Keratinocyte (primary cell): ENCODE data around the gene CTSZ. TPM values are rescaled to one million over a fixed set of nuclear protein-coding genes. Genes with fewer than 3 reads are reported as not detected.
A peak's percentile ranks its signal among the peaks of the same experiment; 100 is the strongest.
"Not testable (repeated sequence)": the region's sequence is repeated elsewhere in the genome, so short reads cannot be mapped to it uniquely, and the experiment has no call there.

Experiments used
- DNase-seq: peaks from one replicate; pipeline ENCODE4 v3.0.0-alpha.2; 2011; ENCODE audit warnings: low read depth, missing footprints, low spot score
- FAIRE-seq: peaks from 2 replicates; lab custom pipeline; 2011; peaks lifted over from hg19 to GRCh38; lab: Jason Lieb, UNC
- H2AFZ ChIP-seq: 2 replicates; pipeline ENCODE4 v1.6.0; 2012; ENCODE audit warnings: low read length, control low read depth, inconsistent platforms; ENCODE audit not compliant: control insufficient read depth
- H3K27ac ChIP-seq: 2 replicates; pipeline ENCODE4 v1.5.1; 2011; ENCODE audit warnings: low read length; ENCODE audit not compliant: control insufficient read depth, insufficient read depth
- H3K27me3 ChIP-seq: 3 replicates; pipeline ENCODE4 v1.6.0; 2011; ENCODE audit warnings: low read length; ENCODE audit not compliant: control insufficient read depth, insufficient read depth; ENCODE audit errors: extremely low read depth
- H3K36me3 ChIP-seq, 2 experiments: 2 replicates in 1 of 2; 3 replicates in 1 of 2; pipeline ENCODE4 v1.5.1; 2011; ENCODE audit warnings: low read length in 2 of 2, mild to moderate bottlenecking in 1 of 2; ENCODE audit not compliant: control insufficient read depth in 2 of 2, insufficient read depth in 2 of 2; ENCODE audit errors: extremely low read depth in 1 of 2
- H3K4me1 ChIP-seq: 3 replicates; pipeline ENCODE4 v1.5.1; 2011; ENCODE audit warnings: low read length; ENCODE audit not compliant: control insufficient read depth, insufficient read depth; ENCODE audit errors: extremely low read depth
- H3K4me2 ChIP-seq: 3 replicates; pipeline ENCODE4 v1.6.0; 2011; ENCODE audit warnings: low read depth, low read length; ENCODE audit not compliant: control insufficient read depth, insufficient read depth; ENCODE audit errors: extremely low read depth
- H3K4me3 ChIP-seq, 3 experiments: fragments of 200-600 bp in 1 of 3; sonication (generic) in 1 of 3; 2 replicates in 2 of 3; 3 replicates in 1 of 3; pipeline ENCODE4 v1.5.1; 2011 to 2016; ENCODE audit warnings: low read length in 3 of 3, mild to moderate bottlenecking in 3 of 3, control low read depth in 2 of 3, inconsistent platforms in 1 of 3, low read depth in 1 of 3, mixed read lengths in 1 of 3, mixed run types in 1 of 3, moderate library complexity in 1 of 3; ENCODE audit not compliant: control insufficient read depth in 2 of 3, insufficient read depth in 2 of 3; ENCODE audit errors: extremely low read depth in 1 of 3
- H3K79me2 ChIP-seq: 2 replicates; pipeline ENCODE4 v1.6.0; 2012; ENCODE audit warnings: low read length; ENCODE audit not compliant: control insufficient read depth, insufficient read depth
- H3K9ac ChIP-seq: 3 replicates; pipeline ENCODE4 v1.6.0; 2011; ENCODE audit warnings: low read length; ENCODE audit not compliant: control insufficient read depth, insufficient read depth; ENCODE audit errors: extremely low read depth
- H3K9me1 ChIP-seq: 3 replicates; pipeline ENCODE4 v1.6.0; 2011; ENCODE audit warnings: low read length; ENCODE audit not compliant: control insufficient read depth, insufficient read depth; ENCODE audit errors: extremely low read depth
- H3K9me3 ChIP-seq: 2 replicates; pipeline ENCODE4 v1.5.1; 2012; ENCODE audit warnings: low read depth, low read length; ENCODE audit not compliant: control insufficient read depth
- H4K20me1 ChIP-seq: 3 replicates; pipeline ENCODE4 v1.6.0; 2011; ENCODE audit warnings: low read length; ENCODE audit not compliant: control insufficient read depth, insufficient read depth; ENCODE audit errors: extremely low read depth
- EZH2 ChIP-seq: IDR thresholded peaks from one replicate; pipeline ENCODE4 v1.6.1; 2012; ENCODE audit warnings: inconsistent platforms, mild to moderate bottlenecking, low read length, moderate library complexity
- dilution Hi-C: fragments of 300-500 bp; cut with MboI; formaldehyde crosslinking; loops from one replicate; pipeline ENCODE4 v1.7.0; 2020; ENCODE audit warnings: low sequenced_read_pairs; ENCODE audit not compliant: extremely low pct_ligation_motif_present
- polyA plus RNA-seq, 5 experiments: library from polyadenylated mRNA; depleted of rRNA in 3 of 5; stranded (reverse) in 3 of 5; stranded (forward) in 1 of 5; unstranded in 1 of 5; fragments of >200 nt; gene quantifications; 1 replicate in 1 of 5; 2 replicates in 3 of 5; 3 replicates in 1 of 5; pipeline versions ENCODE4 v1.2.1 to v1.2.3, GENCODE V29; 2011 to 2012; ENCODE audit warnings: missing spikeins in 2 of 5, low read depth in 1 of 5, low replicate concordance in 1 of 5
- TF ChIP-seq, protein P1 (sequence below), 3 experiments: IDR thresholded peaks in 1 of 3; conservative IDR thresholded peaks in 1 of 3; optimal IDR thresholded peaks in 1 of 3; 2 replicates in 2 of 3; 3 replicates in 1 of 3; pipeline versions ENCODE3 to v1.5.1; 2011; ENCODE audit warnings: low read length in 3 of 3, mild to moderate bottlenecking in 3 of 3, moderate library complexity in 2 of 3, control low read depth in 1 of 3, inconsistent platforms in 1 of 3; ENCODE audit not compliant: insufficient read depth in 2 of 3; ENCODE audit errors: extremely low read depth in 1 of 3

CTSZ gene
- polyA plus RNA-seq, 1 donor (not counting 4 experiments of a cell fraction or from before 2014, with no cell fraction given) = 138 TPM

DNA sequence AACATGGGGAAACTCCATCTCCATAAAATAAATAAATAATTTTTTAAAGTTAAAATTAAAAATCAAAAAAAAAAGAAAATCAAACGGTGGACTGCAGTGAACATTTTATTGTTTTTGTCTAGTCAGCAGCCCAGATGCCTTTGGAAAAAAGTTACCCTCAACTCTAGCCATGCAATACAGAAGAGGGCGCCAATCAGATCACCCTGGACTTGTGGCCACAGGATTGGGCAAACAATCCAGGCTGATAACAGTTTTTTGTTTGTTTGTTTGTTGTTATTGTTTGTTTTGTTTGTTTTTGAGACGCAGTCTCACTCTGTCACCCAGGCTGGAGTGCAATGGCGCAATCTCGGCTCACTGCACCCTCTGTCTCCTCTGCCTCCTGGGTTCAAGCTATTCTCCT lies 56.5 kb downstream of the CTSZ start:
- no peaks in the 10 kb centered on the region for H3K36me3 ChIP-seq
- no peaks in the 10 kb centered on the region for H3K4me1 ChIP-seq
- H3K9me1 ChIP-seq = no peaks in the 10 kb centered on the region
- no peaks in the 10 kb centered on the region for H3K79me2 ChIP-seq
- H3K27ac ChIP-seq = no peak overlapping the region
- H3K4me2 ChIP-seq = no peak overlapping the region
- no peaks in the 10 kb centered on the region for H3K9me3 ChIP-seq
- DNase-seq (no peak), FAIRE-seq (no peak)
- no peaks in the 10 kb centered on the region for H4K20me1 ChIP-seq
- no peaks in the 10 kb centered on the region for H3K27me3 ChIP-seq
- dilution Hi-C loops = no loop called here
- no peak overlapping the region for H3K4me3 ChIP-seq
- no peak overlapping the region for H2AFZ ChIP-seq
- no peak overlapping the region for H3K9ac ChIP-seq
- TF ChIP-seq, protein P1, sequence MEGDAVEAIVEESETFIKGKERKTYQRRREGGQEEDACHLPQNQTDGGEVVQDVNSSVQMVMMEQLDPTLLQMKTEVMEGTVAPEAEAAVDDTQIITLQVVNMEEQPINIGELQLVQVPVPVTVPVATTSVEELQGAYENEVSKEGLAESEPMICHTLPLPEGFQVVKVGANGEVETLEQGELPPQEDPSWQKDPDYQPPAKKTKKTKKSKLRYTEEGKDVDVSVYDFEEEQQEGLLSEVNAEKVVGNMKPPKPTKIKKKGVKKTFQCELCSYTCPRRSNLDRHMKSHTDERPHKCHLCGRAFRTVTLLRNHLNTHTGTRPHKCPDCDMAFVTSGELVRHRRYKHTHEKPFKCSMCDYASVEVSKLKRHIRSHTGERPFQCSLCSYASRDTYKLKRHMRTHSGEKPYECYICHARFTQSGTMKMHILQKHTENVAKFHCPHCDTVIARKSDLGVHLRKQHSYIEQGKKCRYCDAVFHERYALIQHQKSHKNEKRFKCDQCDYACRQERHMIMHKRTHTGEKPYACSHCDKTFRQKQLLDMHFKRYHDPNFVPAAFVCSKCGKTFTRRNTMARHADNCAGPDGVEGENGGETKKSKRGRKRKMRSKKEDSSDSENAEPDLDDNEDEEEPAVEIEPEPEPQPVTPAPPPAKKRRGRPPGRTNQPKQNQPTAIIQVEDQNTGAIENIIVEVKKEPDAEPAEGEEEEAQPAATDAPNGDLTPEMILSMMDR (optimal IDR thresholded peaks at IDR 0.05 in 1 of 3, IDR thresholded peaks at IDR 0.05 in 1 of 3, conservative IDR thresholded peaks at IDR 0.05 in 1 of 3; ENCODE audit: extremely low read depth in 1 of 3, insufficient read depth in 2 of 3, low read length in 3 of 3) = peak in 1 of 3 experiments; percentile 32
- no peak for TF ChIP-seq EZH2

DNA sequence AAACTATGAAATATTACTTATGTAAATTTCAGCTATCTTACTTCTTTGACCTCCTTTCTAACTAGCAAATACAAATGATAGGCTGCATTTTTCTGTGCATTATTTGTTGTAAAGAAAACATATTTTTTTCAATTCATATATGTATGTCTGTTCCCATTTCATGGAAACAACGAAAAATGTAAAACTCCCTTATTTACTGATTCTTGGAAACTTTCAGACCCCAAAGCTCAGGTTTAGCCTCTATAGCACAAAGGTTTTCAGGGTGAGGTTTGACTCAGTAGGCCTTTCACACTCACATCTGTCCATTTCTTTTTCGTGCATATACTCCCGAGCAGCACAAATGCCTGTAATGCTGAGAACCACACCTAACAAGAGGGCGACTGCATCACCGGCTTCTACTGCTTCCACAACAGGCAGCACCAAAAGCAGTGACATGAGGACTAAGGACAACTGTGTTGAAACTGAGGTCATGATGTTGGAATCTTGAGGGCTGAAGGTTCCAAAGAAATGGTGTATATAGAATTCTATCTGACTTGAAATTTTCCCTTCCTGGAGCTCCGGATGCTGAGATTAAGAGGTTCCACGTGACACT lies 59.2 kb downstream of the CTSZ start:
- DNase-seq, H3K27ac ChIP-seq, H3K4me2 ChIP-seq, H4K20me1 ChIP-seq, dilution Hi-C loops, H2AFZ ChIP-seq, H3K9me1 ChIP-seq, H3K27me3 ChIP-seq, H3K9me3 ChIP-seq, H3K4me3 ChIP-seq, FAIRE-seq, H3K79me2 ChIP-seq, H3K4me1 ChIP-seq, H3K36me3 ChIP-seq, H3K9ac ChIP-seq: not testable (repeated sequence)
